ENCODE measurements around the gene NR6A1. TPM values are rescaled to one million over a fixed set of nuclear protein-coding genes. Genes with fewer than 3 reads are reported as not detected.

NR6A1 gene
- total RNA-seq, 1 donor from 2014 or later: 4.0 TPM

GRCh38 chr9:124487260-124488182 lies 283.6 kb downstream of the NR6A1 start:
- Histone ChIP-seq H3K27ac (no peak overlapping the region), H3K9me3 (no peaks in the 10 kb centered on the region), H3K36me3 (no peaks in the 10 kb centered on the region), H3K27me3 (peaks cover 24% of the 10 kb centered on the region), H3K4me1 (no peaks in the 10 kb centered on the region), H3K4me3 (no peak overlapping the region)
- DNase-seq: no peak
- no peak for ATAC-seq
- no peak for TF ChIP-seq CTCF (IDR thresholded peaks at IDR 0.05)
- intact Hi-C loops (cut with DNase I): no loop called here

- DNase-seq (no peak), ATAC-seq (no peak)
- Histone ChIP-seq H3K36me3 (no peaks in the 10 kb centered on the region), H3K4me3 (no peak overlapping the region), H3K9me3 (no peaks in the 10 kb centered on the region), H3K27ac (no peak overlapping the region), H3K27me3 (peaks cover 24% of the 10 kb centered on the region), H3K4me1 (no peaks in the 10 kb centered on the region)
- intact Hi-C loops (cut with DNase I): no loop called here
- no peak for TF ChIP-seq CTCF (IDR thresholded peaks at IDR 0.05)
Observed at GRCh38 chr9:124486778-124487259, 284.3 kb downstream of the NR6A1 start.

GRCh38 chr9:124485936-124486335 lies 285.2 kb downstream of the NR6A1 start:
- intact Hi-C loops (cut with DNase I): no loop called here

GRCh38 chr9:124485201-124485600 lies 285.9 kb downstream of the NR6A1 start:
- no peaks in the 10 kb centered on the region for H3K4me1 ChIP-seq
- intact Hi-C loops (cut with DNase I): no loop called here
- no peak for TF ChIP-seq CTCF (IDR thresholded peaks at IDR 0.05)
- no peaks in the 10 kb centered on the region for H3K9me3 ChIP-seq
- DNase-seq (no peak), ATAC-seq (no peak)
- no peaks in the 10 kb centered on the region for H3K36me3 ChIP-seq
- H3K27ac ChIP-seq: no peak overlapping the region
- peaks cover 24% of the 10 kb centered on the region for H3K27me3 ChIP-seq
- no peak overlapping the region for H3K4me3 ChIP-seq

More at GRCh38 chr9:124485936-124486335, 285.2 kb downstream of the NR6A1 start:
- TF ChIP-seq CTCF (IDR thresholded peaks at IDR 0.05): no peak
- Histone ChIP-seq H3K4me3 (no peak overlapping the region), H3K4me1 (no peaks in the 10 kb centered on the region), H3K36me3 (no peaks in the 10 kb centered on the region), H3K9me3 (no peaks in the 10 kb centered on the region), H3K27ac (no peak overlapping the region), H3K27me3 (peaks cover 24% of the 10 kb centered on the region)
- ATAC-seq (no peak), DNase-seq (no peak)

- Histone ChIP-seq H3K4me3 (no peak overlapping the region), H3K27ac (no peak overlapping the region), H3K9me3 (no peaks in the 10 kb centered on the region), H3K27me3 (peaks cover 40% of the 10 kb centered on the region), H3K36me3 (no peaks in the 10 kb centered on the region), H3K4me1 (no peaks in the 10 kb centered on the region)
- intact Hi-C loops (cut with DNase I): no loop called here
- TF ChIP-seq CTCF (IDR thresholded peaks at IDR 0.05): no peak
- no peak for DNase-seq
- ATAC-seq: no peak
Observed at GRCh38 chr9:124483481-124483880, 287.6 kb downstream of the NR6A1 start.

All from upper lobe of right lung (tissue), 1 donor.